ENCODE measurements around the gene CLIC5. TPM values are rescaled to one million over a fixed set of nuclear protein-coding genes. Genes with fewer than 3 reads are reported as not detected.

Gene CLIC5
- total RNA-seq, 4 donors from 2014 or later, result 0.56 to 1.3 (median 1.2) TPM

- Histone ChIP-seq H3K27me3 (peaks cover 6 to 55% (median 9%) of the 10 kb centered on the region in 4 donors), H3K9me3 (no peaks in the 10 kb centered on the region), H3K4me3 (peak overlapping the region; percentile 25 to 72 (median 43)), H3K27ac (peak overlapping the region in 2 of 4 donors; percentile 57 to 74), H3K4me1 (peaks cover 5 to 22% (median 10%) of the 10 kb centered on the region in 3 donors), H3K36me3 (no peaks in the 10 kb centered on the region)
- intact Hi-C loops (cut with DNase I), result no loop called here
- DNase-seq, result no peak
- TF ChIP-seq POLR2A (IDR thresholded peaks at IDR 0.05), result no peak
- no peak for TF ChIP-seq CTCF (IDR thresholded peaks at IDR 0.05)
- 27 to 45% methylated on average over 6 to 7 of the region's 8 CpGs for WGBS, 2 donors
Observed at GRCh38 chr6:46016063-46016608, 476 bp upstream of the CLIC5 start.

GRCh38 chr6:46014511-46015118 lies 1.0 kb downstream of the CLIC5 start:
- Histone ChIP-seq H3K27me3 (peaks cover 6 to 55% (median 9%) of the 10 kb centered on the region in 4 donors), H3K27ac (peak overlapping the region in 3 of 4 donors; percentile 3 to 74 (median 57)), H3K36me3 (no peaks in the 10 kb centered on the region), H3K4me1 (peaks cover 5 to 22% (median 10%) of the 10 kb centered on the region in 3 donors), H3K4me3 (peak overlapping the region; percentile 25 to 72 (median 43)), H3K9me3 (no peaks in the 10 kb centered on the region)
- TF ChIP-seq CTCF (IDR thresholded peaks at IDR 0.05) (no peak), POLR2A (IDR thresholded peaks at IDR 0.05) (no peak)
- WGBS, 2 donors, result 17 to 25% methylated on average over 15 to 21 of the region's 21 CpGs
- no peak for DNase-seq
- intact Hi-C loops (cut with DNase I), result no loop called here

DNA sequence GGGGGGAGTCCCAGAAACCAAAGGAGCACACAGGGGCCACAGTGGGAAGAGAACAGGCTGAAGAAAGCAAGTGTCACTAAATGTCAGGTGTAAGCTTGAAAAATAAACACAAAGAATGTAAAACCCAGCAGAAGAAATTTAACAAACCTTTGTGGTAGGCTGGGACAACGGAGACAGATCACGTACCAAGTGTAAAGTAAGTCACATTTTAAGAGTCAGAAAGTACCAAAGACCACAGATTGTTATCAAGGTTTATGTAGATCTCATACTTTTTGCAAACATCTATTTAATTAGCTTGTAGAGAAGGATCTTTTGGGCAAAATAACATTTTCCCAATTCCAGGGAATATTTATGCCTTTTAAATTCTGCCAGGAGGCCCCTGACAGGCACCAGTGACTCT lies 1.6 kb downstream of the CLIC5 start:
- Histone ChIP-seq H3K9me3 (no peaks in the 10 kb centered on the region), H3K36me3 (no peaks in the 10 kb centered on the region), H3K4me3 (peak overlapping the region in 3 of 4 donors; percentile 35 to 72 (median 51)), H3K4me1 (peaks cover 5 to 22% (median 10%) of the 10 kb centered on the region in 3 donors), H3K27ac (peak overlapping the region in 1 of 4 donors; percentile 3), H3K27me3 (peaks cover 6 to 55% (median 9%) of the 10 kb centered on the region in 4 donors)
- intact Hi-C loops (cut with DNase I), result no loop called here
- 79 to 94% methylated on average over 2 of the region's 2 CpGs for WGBS, 2 donors
- no peak for TF ChIP-seq CTCF (IDR thresholded peaks at IDR 0.05)
- TF ChIP-seq POLR2A (IDR thresholded peaks at IDR 0.05), result no peak
- DNase-seq, result no peak

- peaks cover 5 to 22% (median 10%) of the 10 kb centered on the region in 3 donors for H3K4me1 ChIP-seq
- H3K36me3 ChIP-seq, result no peaks in the 10 kb centered on the region
- DNase-seq, result no peak
- H3K4me3 ChIP-seq, result no peak overlapping the region
- no peak for TF ChIP-seq CTCF (IDR thresholded peaks at IDR 0.05)
- TF ChIP-seq POLR2A (IDR thresholded peaks at IDR 0.05), result no peak
- intact Hi-C loops (cut with DNase I), result no loop called here
- no peaks in the 10 kb centered on the region for H3K9me3 ChIP-seq
- peak overlapping the region in 1 of 4 donors; percentile 3 for H3K27ac ChIP-seq
- 83 to 88% methylated on average over 3 of the region's 4 CpGs for WGBS, 2 donors
- peaks cover 6 to 53% (median 9%) of the 10 kb centered on the region in 4 donors for H3K27me3 ChIP-seq
Observed at GRCh38 chr6:46013639-46014038, 2.0 kb downstream of the CLIC5 start.

- no peak for DNase-seq
- 86 to 100% methylated on average over 1 of the region's 1 CpG for WGBS, 2 donors
- TF ChIP-seq CTCF (IDR thresholded peaks at IDR 0.05), result no peak
- TF ChIP-seq POLR2A (IDR thresholded peaks at IDR 0.05), result no peak
Observed at GRCh38 chr6:46012834-46013233, 2.8 kb downstream of the CLIC5 start.

More at GRCh38 chr6:46012834-46013233, 2.8 kb downstream of the CLIC5 start:
- no peaks in the 10 kb centered on the region for H3K9me3 ChIP-seq
- peaks cover 6 to 46% (median 9%) of the 10 kb centered on the region in 4 donors for H3K27me3 ChIP-seq
- no peaks in the 10 kb centered on the region for H3K36me3 ChIP-seq
- no peak overlapping the region for H3K27ac ChIP-seq
- peaks cover 5 to 22% (median 10%) of the 10 kb centered on the region in 3 donors for H3K4me1 ChIP-seq
- intact Hi-C loops (cut with DNase I), result no loop called here
- no peak overlapping the region for H3K4me3 ChIP-seq

Measured in esophagus squamous epithelium (tissue), 5 donors.